KBM-7 (cell line): Measurements from ENCODE around the gene LECT2.

Experiments used
- DNase-seq: peaks from one replicate; pipeline ENCODE4 v3.0.0-alpha.2; 2015
- in situ Hi-C: fragments of 300-500 bp; cut with MboI; formaldehyde crosslinking; loops from 2 replicates; pipeline ENCODE4 v1.14.3; 2020; ENCODE audit warnings: low sequenced_read_pairs, low pct_unique_long_range_greater_than_20kb, mixed read lengths

The LECT2 gene

GRCh38 chr5:135954899-135955298 is at the start of gene LECT2:
LECT2 (minus strand) TSS chr5:135954983; CDS start chr5:135954833, 150 bp downstream.
- DNase-seq, result no peak
- in situ Hi-C loops, result no loop called here

GRCh38 chr5:136004436-136004835 is 49.7 kb upstream of the LECT2 start:
- in situ Hi-C loops, result no loop called here
- DNase-seq, result no peak

GRCh38 chr5:136001466-136001981 is 46.7 kb upstream of the LECT2 start:
- in situ Hi-C loops, result no loop called here
- DNase-seq, result no peak

- no peak for DNase-seq
- in situ Hi-C loops, result no loop called here
Observed at GRCh38 chr5:136000932-136001331, 46.1 kb upstream of the LECT2 start.

GRCh38 chr5:136000147-136000546 is 45.4 kb upstream of the LECT2 start:
- DNase-seq, result no peak
- in situ Hi-C loops, result no loop called here

- in situ Hi-C loops, result no loop called here
- peak; percentile 54 for DNase-seq
Observed at GRCh38 chr5:135999406-136000139, 44.8 kb upstream of the LECT2 start.

GRCh38 chr5:135998889-135999288 is 44.1 kb upstream of the LECT2 start:
- no peak for DNase-seq
- in situ Hi-C loops, result no loop called here

GRCh38 chr5:135997673-135998335 is 43.0 kb upstream of the LECT2 start:
- no peak for DNase-seq
- in situ Hi-C loops, result no loop called here

GRCh38 chr5:135996611-135997010 is 41.8 kb upstream of the LECT2 start:
- in situ Hi-C loops, result no loop called here
- DNase-seq, result no peak

GRCh38 chr5:135995976-135996375 is 41.2 kb upstream of the LECT2 start:
- in situ Hi-C loops, result no loop called here
- DNase-seq, result no peak

GRCh38 chr5:135993880-135994636 is 39.3 kb upstream of the LECT2 start:
- DNase-seq, result no peak
- in situ Hi-C loops, result no loop called here

GRCh38 chr5:135993335-135993879 is 38.6 kb upstream of the LECT2 start:
- in situ Hi-C loops, result no loop called here
- DNase-seq, result no peak

- no peak for DNase-seq
- in situ Hi-C loops, result no loop called here
Observed at GRCh38 chr5:135991429-135991828, 36.6 kb upstream of the LECT2 start.

- no peak for DNase-seq
- in situ Hi-C loops, result no loop called here
Observed at GRCh38 chr5:135990528-135991255, 35.9 kb upstream of the LECT2 start.

GRCh38 chr5:135989686-135990085 is 34.9 kb upstream of the LECT2 start:
- no peak for DNase-seq
- in situ Hi-C loops, result no loop called here

GRCh38 chr5:135988546-135988945 is 33.8 kb upstream of the LECT2 start:
- DNase-seq, result no peak
- in situ Hi-C loops, result no loop called here

GRCh38 chr5:135986891-135987401 is 32.2 kb upstream of the LECT2 start:
- in situ Hi-C loops, result no loop called here
- no peak for DNase-seq

- in situ Hi-C loops, result no loop called here
- DNase-seq, result no peak
Observed at GRCh38 chr5:135986401-135986800, 31.6 kb upstream of the LECT2 start.

- in situ Hi-C loops, result no loop called here
- DNase-seq, result no peak
Observed at GRCh38 chr5:135985951-135986350, 31.2 kb upstream of the LECT2 start.
